Activated CD4-positive, alpha-beta memory T cell treated with anti-CD3 and anti-CD28 coated beads, Interleukin-2, amount 10 ng/mL, durations not matched to agents 7 days and 5 days (primary cell): ENCODE data around the gene TMEM185B. TPM values are rescaled to one million over a fixed set of nuclear protein-coding genes. Genes with fewer than 3 reads are reported as not detected.

Experiments
- CTCF ChIA-PET: fragments of 350-600 bp; sonication (Branson Sonifier 250); formaldehyde crosslinking; loops from one replicate; lab custom pipeline; 2021; ENCODE audit warnings: antibody characterized with exemption, inconsistent platforms; lab: Charles Lee
- POLR2A ChIA-PET: fragments of 350-600 bp; sonication (Branson Sonifier 250); formaldehyde crosslinking; loops from one replicate; lab custom pipeline; 2021; ENCODE audit warnings: antibody characterized with exemption; lab: Charles Lee
- DNase-seq: peaks from one replicate; pipeline ENCODE4 v3.0.0-alpha.2; 2020
- H3K27ac Mint-ChIP-seq: one replicate; pipeline ENCODE4 v1.8.0; 2021; ENCODE audit warnings: mild to moderate bottlenecking, mixed read lengths
- H3K27me3 Mint-ChIP-seq: one replicate; pipeline ENCODE4 v1.8.0; 2021; ENCODE audit warnings: mixed read lengths
- H3K36me3 Mint-ChIP-seq: one replicate; pipeline ENCODE4 v1.8.0; 2021; ENCODE audit warnings: low read depth, mixed read lengths
- H3K4me1 Mint-ChIP-seq: one replicate; pipeline ENCODE4 v1.8.0; 2021; ENCODE audit warnings: mixed read lengths
- H3K4me3 Mint-ChIP-seq: one replicate; pipeline ENCODE4 v1.8.0; 2021; ENCODE audit warnings: mild to moderate bottlenecking, mixed read lengths
- H3K9me3 Mint-ChIP-seq: one replicate; pipeline ENCODE4 v1.8.0; 2021; ENCODE audit warnings: mixed read lengths
- total RNA-seq, 2 experiments: library from RNA; stranded (reverse); gene quantifications; one replicate each; pipeline ENCODE4 v1.2.3, GENCODE V29; 2021

The TMEM185B gene
- total RNA-seq, 2 experiments from 2014 or later, result 19.2 to 21.8 TPM

- POLR2A ChIA-PET, result interaction anchor here (3.0 kb wide), 1 partner anchor 16 kb away, joined by 13 read pairs; no protein-coding TSS in a partner anchor
- CTCF ChIA-PET, result interaction anchor here (1.4 to 6.7 kb wide), 2 partner anchors 10 to 64 kb away, joined by 4 to 48 read pairs; no protein-coding TSS in a partner anchor
- Mint-ChIP-seq H3K4me3 (no peak overlapping the region), H3K27ac (no peak overlapping the region), H3K27me3 (peaks cover 13% of the 10 kb centered on the region), H3K36me3 (peaks cover 7% of the 10 kb centered on the region), H3K4me1 (peaks cover 27% of the 10 kb centered on the region), H3K9me3 (peaks cover 12% of the 10 kb centered on the region)
- no peak for DNase-seq
These were observed 24.7 kb upstream of the TMEM185B start for GRCh38 chr2:120247851-120248250.

GRCh38 chr2:120246546-120247300 is 23.5 kb upstream of the TMEM185B start:
- ChIA-PET POLR2A (interaction anchor here (3.0 kb wide), 1 partner anchor 15 kb away, joined by 13 read pairs; no protein-coding TSS in a partner anchor), CTCF (no interaction called here)
- DNase-seq, result no peak
- Mint-ChIP-seq H3K27me3 (peaks cover 13% of the 10 kb centered on the region), H3K4me1 (peaks cover 20% of the 10 kb centered on the region), H3K4me3 (no peak overlapping the region), H3K36me3 (peaks cover 7% of the 10 kb centered on the region), H3K27ac (no peak overlapping the region), H3K9me3 (peaks cover 12% of the 10 kb centered on the region)

DNA sequence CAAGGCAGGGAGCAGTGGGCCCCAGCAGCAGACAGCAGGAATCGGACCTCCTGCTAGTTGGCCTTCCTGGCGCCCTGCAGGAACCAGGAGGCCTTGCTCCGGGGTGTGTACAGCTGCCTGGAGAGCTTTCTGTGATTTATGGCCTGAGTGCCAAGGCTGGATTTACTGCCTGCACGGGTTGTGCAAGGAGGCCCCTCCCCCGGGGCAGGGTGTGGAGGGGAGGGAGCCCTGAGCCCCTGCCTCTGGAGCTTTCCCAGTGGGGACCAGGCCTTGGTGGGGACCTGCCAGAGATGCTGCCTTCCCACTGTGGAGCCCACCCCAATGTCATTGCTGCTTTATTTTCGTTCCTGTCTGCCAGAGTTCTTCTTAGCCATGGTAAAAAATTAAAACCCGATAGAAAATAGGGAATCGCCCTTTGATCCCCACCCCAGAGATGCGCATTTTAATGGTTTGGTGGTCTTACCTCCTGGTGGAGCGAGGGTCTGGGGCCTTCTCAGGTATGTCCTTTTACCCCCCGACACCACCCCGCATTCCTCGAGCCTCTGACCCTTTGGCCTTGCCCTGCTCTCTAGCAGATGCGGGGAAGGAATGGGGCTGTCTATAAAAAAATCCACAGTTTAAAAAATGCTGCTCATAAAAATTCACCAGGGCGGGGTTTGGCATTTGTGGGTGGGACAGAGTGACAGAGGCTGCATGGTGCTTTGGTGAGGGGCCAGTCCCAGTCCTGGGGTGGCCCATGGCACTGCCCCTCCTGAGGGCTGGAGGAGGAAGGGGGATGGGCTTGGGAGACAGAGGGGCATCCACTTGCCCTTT is 22.5 kb upstream of the TMEM185B start:
- ChIA-PET CTCF (no interaction called here), POLR2A (no interaction called here)
- no peak for DNase-seq
- Mint-ChIP-seq H3K36me3 (peaks cover 7% of the 10 kb centered on the region), H3K27ac (no peak overlapping the region), H3K27me3 (peaks cover 13% of the 10 kb centered on the region), H3K9me3 (peaks cover 12% of the 10 kb centered on the region), H3K4me1 (peaks cover 16% of the 10 kb centered on the region), H3K4me3 (no peak overlapping the region)

DNA sequence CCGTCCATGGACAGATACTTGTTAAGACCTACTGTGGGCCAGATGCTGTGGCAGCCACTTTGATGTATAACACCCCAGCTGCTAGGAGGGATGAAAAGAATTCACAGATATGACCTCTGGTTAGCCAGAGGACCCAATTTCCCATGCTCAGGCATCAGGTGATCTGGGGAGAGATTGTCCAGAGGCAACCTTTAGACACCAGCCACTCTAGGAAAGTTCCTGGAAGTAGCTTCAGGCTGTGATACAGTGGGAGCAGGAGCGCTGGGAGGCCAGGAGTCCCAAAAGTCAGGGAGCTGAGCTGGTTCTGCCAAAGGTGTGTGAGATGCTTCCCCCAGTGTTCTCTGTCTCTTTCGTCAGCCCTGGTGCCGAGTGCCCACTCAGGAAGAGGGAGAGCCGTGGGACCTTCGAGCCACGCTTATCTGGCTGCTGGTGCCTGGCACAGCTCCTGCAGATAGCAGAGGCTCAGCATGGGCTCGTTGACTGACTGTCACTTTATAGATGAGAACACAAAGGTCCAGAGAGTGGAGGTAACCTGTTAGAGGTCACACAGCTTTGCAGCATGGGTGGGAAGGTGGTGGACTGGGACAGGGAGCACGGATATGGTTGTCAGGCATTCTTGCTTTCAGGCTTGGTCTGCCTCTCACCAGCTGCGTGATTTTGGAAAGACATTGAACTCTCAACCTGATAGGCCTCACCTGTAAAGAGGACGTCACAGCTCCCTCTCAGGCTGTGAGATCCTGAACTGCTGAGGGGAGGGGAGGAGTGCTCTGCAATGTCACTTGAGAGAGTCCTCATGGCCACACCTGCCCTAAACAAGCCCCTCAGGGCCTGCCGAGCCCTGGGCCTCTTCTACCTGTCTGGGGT is 21.7 kb upstream of the TMEM185B start:
- Mint-ChIP-seq H3K4me3 (no peak overlapping the region), H3K4me1 (peaks cover 11% of the 10 kb centered on the region), H3K36me3 (peaks cover 7% of the 10 kb centered on the region), H3K27me3 (peaks cover 10% of the 10 kb centered on the region), H3K9me3 (peaks cover 12% of the 10 kb centered on the region), H3K27ac (no peak overlapping the region)
- POLR2A ChIA-PET, result interaction anchor here (0.7 kb wide), 1 partner anchor 13 kb away, joined by 4 read pairs; no protein-coding TSS in a partner anchor
- CTCF ChIA-PET, result no interaction called here
- no peak for DNase-seq

- Mint-ChIP-seq H3K27me3 (peaks cover 6% of the 10 kb centered on the region), H3K9me3 (peaks cover 12% of the 10 kb centered on the region), H3K27ac (no peak overlapping the region), H3K4me1 (peaks cover 11% of the 10 kb centered on the region), H3K4me3 (no peak overlapping the region), H3K36me3 (peaks cover 7% of the 10 kb centered on the region)
- CTCF ChIA-PET, result no interaction called here
- no peak for DNase-seq
- POLR2A ChIA-PET, result no interaction called here
These were observed 20.8 kb upstream of the TMEM185B start for GRCh38 chr2:120243875-120244553.

- DNase-seq, result no peak
- H3K36me3 Mint-ChIP-seq, result peaks cover 7% of the 10 kb centered on the region
- CTCF ChIA-PET, result no interaction called here
- H3K9me3 Mint-ChIP-seq, result peaks cover 12% of the 10 kb centered on the region
- POLR2A ChIA-PET, result no interaction called here
- no peak overlapping the region for H3K4me3 Mint-ChIP-seq
- H3K27me3 Mint-ChIP-seq, result peaks cover 6% of the 10 kb centered on the region
- no peak overlapping the region for H3K27ac Mint-ChIP-seq
- H3K4me1 Mint-ChIP-seq, result peaks cover 8% of the 10 kb centered on the region
These were observed 20.0 kb upstream of the TMEM185B start for GRCh38 chr2:120243211-120243610.

GRCh38 chr2:120241684-120242083 is 18.5 kb upstream of the TMEM185B start:
- Mint-ChIP-seq H3K4me3 (no peak overlapping the region), H3K4me1 (peaks cover 5% of the 10 kb centered on the region), H3K9me3 (peaks cover 12% of the 10 kb centered on the region), H3K27me3 (no peaks in the 10 kb centered on the region), H3K27ac (no peak overlapping the region), H3K36me3 (peaks cover 7% of the 10 kb centered on the region)
- ChIA-PET POLR2A (no interaction called here), CTCF (no interaction called here)
- DNase-seq, result no peak

GRCh38 chr2:120240901-120241429 is 17.8 kb upstream of the TMEM185B start:
- Mint-ChIP-seq H3K9me3 (peaks cover 12% of the 10 kb centered on the region), H3K4me3 (no peak overlapping the region), H3K27me3 (no peaks in the 10 kb centered on the region), H3K27ac (no peak overlapping the region), H3K4me1 (peaks cover 5% of the 10 kb centered on the region), H3K36me3 (peaks cover 7% of the 10 kb centered on the region)
- ChIA-PET CTCF (interaction anchor here (0.9 kb wide), 1 partner anchor 66 kb away, joined by 4 read pairs; no protein-coding TSS in a partner anchor), POLR2A (interaction anchor here (1.8 kb wide), 1 partner anchor 11 kb away, joined by 5 read pairs; the partner anchor contains the start of gene RALB)
- DNase-seq, result no peak

GRCh38 chr2:120239488-120240287 is 16.5 kb upstream of the TMEM185B start:
- Mint-ChIP-seq H3K9me3 (peaks cover 14% of the 10 kb centered on the region), H3K36me3 (peaks cover 7% of the 10 kb centered on the region), H3K4me1 (peaks cover 6% of the 10 kb centered on the region), H3K27me3 (no peaks in the 10 kb centered on the region), H3K4me3 (no peak overlapping the region), H3K27ac (no peak overlapping the region)
- ChIA-PET POLR2A (interaction anchor here (1.8 kb wide), 1 partner anchor 13 kb away, joined by 5 read pairs; the partner anchor contains the start of gene RALB), CTCF (no interaction called here)
- DNase-seq, result no peak

DNA sequence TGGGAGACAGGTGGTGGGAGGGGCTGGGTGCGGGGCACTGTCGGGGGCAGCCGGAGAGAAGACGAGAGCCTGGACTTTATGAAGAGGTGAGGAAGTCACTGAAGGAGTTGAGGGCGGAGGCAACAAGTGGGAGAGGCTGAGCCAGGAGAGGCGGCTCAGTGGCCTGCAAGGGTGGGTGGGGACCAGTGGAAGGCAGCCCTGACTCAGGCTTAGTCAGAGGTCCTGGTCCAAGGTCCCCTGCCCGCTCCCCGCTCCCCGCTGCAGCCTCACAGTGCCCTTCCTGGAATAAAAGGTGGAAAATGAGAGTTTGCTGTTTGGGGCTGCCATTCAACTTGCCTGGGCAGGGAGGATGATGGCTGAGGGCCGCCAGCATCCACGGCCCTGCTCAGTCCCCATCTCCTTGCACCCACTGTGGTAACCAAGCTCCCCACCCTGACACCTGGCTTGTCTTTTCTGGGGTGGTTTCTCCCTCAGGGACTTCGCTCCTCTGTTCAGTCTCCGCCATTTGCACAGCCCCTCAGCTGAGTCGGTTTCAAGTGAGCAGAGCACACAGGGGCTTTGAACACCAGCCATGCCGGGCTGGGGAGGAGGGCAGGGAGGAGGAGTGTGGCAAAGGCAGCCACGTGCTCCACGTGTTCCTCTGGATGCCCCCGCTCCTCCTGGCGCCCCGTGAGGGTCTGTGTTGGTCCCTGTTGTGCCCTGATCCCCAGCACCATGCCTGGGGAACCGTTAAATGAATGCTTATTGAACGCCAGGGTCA is 15.7 kb upstream of the TMEM185B start:
- H3K4me3 Mint-ChIP-seq, result no peak overlapping the region
- H3K27ac Mint-ChIP-seq, result no peak overlapping the region
- H3K27me3 Mint-ChIP-seq, result no peaks in the 10 kb centered on the region
- ChIA-PET CTCF (no interaction called here), POLR2A (interaction anchor here (1.8 kb wide), 1 partner anchor 14 kb away, joined by 5 read pairs; the partner anchor contains the start of gene RALB)
- H3K36me3 Mint-ChIP-seq, result peaks cover 3% of the 10 kb centered on the region
- peaks cover 14% of the 10 kb centered on the region for H3K4me1 Mint-ChIP-seq
- H3K9me3 Mint-ChIP-seq, result peaks cover 8% of the 10 kb centered on the region
- DNase-seq, result no peak

DNA sequence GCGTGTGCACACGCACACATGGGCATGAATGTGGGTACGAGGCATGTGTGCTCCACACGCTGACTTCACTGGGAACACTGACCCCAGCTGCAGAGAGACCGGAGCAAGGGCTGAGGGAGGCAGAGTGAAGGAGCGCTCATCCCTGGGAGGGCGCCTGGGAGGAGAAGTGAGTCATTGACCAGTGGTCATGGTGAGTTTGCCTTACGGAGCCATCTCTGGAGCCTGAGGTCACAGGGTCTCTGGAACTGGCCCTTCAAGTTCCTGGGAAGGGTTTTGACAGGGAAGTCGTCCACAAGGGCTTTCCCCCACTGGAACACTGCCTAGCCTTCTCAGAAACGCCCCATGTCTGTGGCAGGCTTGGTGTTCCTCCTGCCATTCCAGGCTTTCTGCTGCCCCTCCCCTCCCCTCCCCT is 14.3 kb upstream of the TMEM185B start:
- no peak overlapping the region for H3K4me3 Mint-ChIP-seq
- H3K36me3 Mint-ChIP-seq, result no peaks in the 10 kb centered on the region
- ChIA-PET CTCF (no interaction called here), POLR2A (no interaction called here)
- H3K9me3 Mint-ChIP-seq, result peaks cover 2% of the 10 kb centered on the region
- H3K27ac Mint-ChIP-seq, result no peak overlapping the region
- no peak for DNase-seq
- H3K27me3 Mint-ChIP-seq, result no peaks in the 10 kb centered on the region
- peaks cover 26% of the 10 kb centered on the region for H3K4me1 Mint-ChIP-seq
